Activated naive CD4-positive, alpha-beta T cell treated with anti-CD3 and anti-CD28 coated beads, Interleukin-2, amount 50 U/mL, for 24 hours (primary cell): ENCODE measurements around the gene TNK2.
"Not testable (repeated sequence)": the region's sequence is repeated elsewhere in the genome, so short reads cannot be mapped to it uniquely, and the experiment has no call there.

Experiments used
- H3K27ac Mint-ChIP-seq: one replicate; pipeline ENCODE4 v1.8.0; 2021; ENCODE audit warnings: mild to moderate bottlenecking, mixed read lengths
- H3K27me3 Mint-ChIP-seq: one replicate; pipeline ENCODE4 v1.8.0; 2021; ENCODE audit warnings: mixed read lengths
- H3K36me3 Mint-ChIP-seq: one replicate; pipeline ENCODE4 v1.8.0; 2021; ENCODE audit warnings: mixed read lengths
- H3K4me1 Mint-ChIP-seq: one replicate; pipeline ENCODE4 v1.8.0; 2021; ENCODE audit warnings: mixed read lengths
- H3K4me3 Mint-ChIP-seq: one replicate; pipeline ENCODE4 v1.8.0; 2021; ENCODE audit warnings: mild to moderate bottlenecking, mixed read lengths
- H3K9me3 Mint-ChIP-seq: one replicate; pipeline ENCODE4 v1.8.0; 2021; ENCODE audit warnings: mixed read lengths

The TNK2 gene

GRCh38 chr3:195907934-195908693 lies at the start of gene TNK2:
TNK2 (minus strand) TSS chr3:195908551; CDS start chr3:195888588, 19,963 bp downstream.
- Mint-ChIP-seq H3K27ac (peak within 1 kb of the TSS; percentile 97), H3K4me1 (peaks cover 49% of the 10 kb centered on the region), H3K9me3 (no peaks in the 10 kb centered on the region), H3K27me3 (no peaks in the 10 kb centered on the region), H3K4me3 (peak within 1 kb of the TSS; percentile 89), H3K36me3 (peaks cover 2% of the 10 kb centered on the region)

GRCh38 chr3:195956577-195956976 lies 48.2 kb upstream of the TNK2 start:
- Mint-ChIP-seq H3K4me3 (no peak overlapping the region), H3K4me1 (peaks cover 30% of the 10 kb centered on the region), H3K27ac (no peak overlapping the region), H3K27me3 (no peaks in the 10 kb centered on the region), H3K9me3 (no peaks in the 10 kb centered on the region), H3K36me3 (peaks cover 4% of the 10 kb centered on the region)

- H3K9me3 Mint-ChIP-seq, H3K36me3 Mint-ChIP-seq, H3K27me3 Mint-ChIP-seq: not testable (repeated sequence)
- peaks cover 27% of the 10 kb centered on the region for H3K4me1 Mint-ChIP-seq
- peak overlapping the region; percentile 68 for H3K27ac Mint-ChIP-seq
- H3K4me3 Mint-ChIP-seq, result peak overlapping the region; percentile 79
Measured at GRCh38 chr3:195955416-195955841, 47.1 kb upstream of the TNK2 start.

GRCh38 chr3:195954752-195955119 lies 46.4 kb upstream of the TNK2 start:
- not testable (repeated sequence) for H3K36me3 Mint-ChIP-seq, H3K9me3 Mint-ChIP-seq, H3K27me3 Mint-ChIP-seq
- peaks cover 32% of the 10 kb centered on the region for H3K4me1 Mint-ChIP-seq
- peak overlapping the region; percentile 84 for H3K4me3 Mint-ChIP-seq
- peak overlapping the region; percentile 92 for H3K27ac Mint-ChIP-seq

- peak overlapping the region; percentile 92 for H3K27ac Mint-ChIP-seq
- peaks cover 30% of the 10 kb centered on the region for H3K4me1 Mint-ChIP-seq
- H3K9me3 Mint-ChIP-seq, H3K36me3 Mint-ChIP-seq, H3K27me3 Mint-ChIP-seq: not testable (repeated sequence)
- H3K4me3 Mint-ChIP-seq, result peak overlapping the region; percentile 84
Measured at GRCh38 chr3:195954052-195954751, 45.9 kb upstream of the TNK2 start.

- peaks cover 25% of the 10 kb centered on the region for H3K4me1 Mint-ChIP-seq
- H3K9me3 Mint-ChIP-seq, H3K27ac Mint-ChIP-seq, H3K36me3 Mint-ChIP-seq, H3K27me3 Mint-ChIP-seq: not testable (repeated sequence)
- peak overlapping the region; percentile 67 for H3K4me3 Mint-ChIP-seq
Measured at GRCh38 chr3:195952590-195952989, 44.2 kb upstream of the TNK2 start.

GRCh38 chr3:195951443-195952177 lies 43.3 kb upstream of the TNK2 start:
- H3K9me3 Mint-ChIP-seq, H3K27ac Mint-ChIP-seq, H3K27me3 Mint-ChIP-seq, H3K36me3 Mint-ChIP-seq: not testable (repeated sequence)
- Mint-ChIP-seq H3K4me1 (peaks cover 25% of the 10 kb centered on the region), H3K4me3 (peak overlapping the region; percentile 49)

GRCh38 chr3:195950731-195951130 lies 42.4 kb upstream of the TNK2 start:
- not testable (repeated sequence) for H3K9me3 Mint-ChIP-seq, H3K4me3 Mint-ChIP-seq, H3K27ac Mint-ChIP-seq, H3K27me3 Mint-ChIP-seq, H3K36me3 Mint-ChIP-seq
- H3K4me1 Mint-ChIP-seq, result peaks cover 23% of the 10 kb centered on the region

GRCh38 chr3:195950164-195950563 lies 41.8 kb upstream of the TNK2 start:
- not testable (repeated sequence) for H3K27me3 Mint-ChIP-seq, H3K27ac Mint-ChIP-seq, H3K36me3 Mint-ChIP-seq, H3K4me3 Mint-ChIP-seq, H3K9me3 Mint-ChIP-seq
- H3K4me1 Mint-ChIP-seq, result peaks cover 20% of the 10 kb centered on the region

GRCh38 chr3:195946910-195947699 lies 38.8 kb upstream of the TNK2 start:
- H3K27ac Mint-ChIP-seq, H3K4me3 Mint-ChIP-seq, H3K36me3 Mint-ChIP-seq: not testable (repeated sequence)

GRCh38 chr3:195941265-195941815 lies 33.0 kb upstream of the TNK2 start:
- peaks cover 11% of the 10 kb centered on the region for H3K36me3 Mint-ChIP-seq
- not testable (repeated sequence) for H3K4me3 Mint-ChIP-seq, H3K4me1 Mint-ChIP-seq, H3K27me3 Mint-ChIP-seq, H3K27ac Mint-ChIP-seq, H3K9me3 Mint-ChIP-seq

More at GRCh38 chr3:195946910-195947699, 38.8 kb upstream of the TNK2 start:
- H3K9me3 Mint-ChIP-seq, H3K27me3 Mint-ChIP-seq: not testable (repeated sequence)
- peaks cover 23% of the 10 kb centered on the region for H3K4me1 Mint-ChIP-seq

GRCh38 chr3:195940806-195941205 lies 32.5 kb upstream of the TNK2 start:
- H3K27ac Mint-ChIP-seq, H3K27me3 Mint-ChIP-seq, H3K9me3 Mint-ChIP-seq, H3K4me1 Mint-ChIP-seq, H3K4me3 Mint-ChIP-seq: not testable (repeated sequence)
- H3K36me3 Mint-ChIP-seq, result peaks cover 11% of the 10 kb centered on the region

- H3K9me3 Mint-ChIP-seq, H3K4me1 Mint-ChIP-seq, H3K4me3 Mint-ChIP-seq, H3K27ac Mint-ChIP-seq, H3K27me3 Mint-ChIP-seq: not testable (repeated sequence)
- H3K36me3 Mint-ChIP-seq, result peaks cover 11% of the 10 kb centered on the region
Measured at GRCh38 chr3:195939526-195940470, 31.4 kb upstream of the TNK2 start.

GRCh38 chr3:195933044-195933430 lies 24.7 kb upstream of the TNK2 start:
- H3K27ac Mint-ChIP-seq, H3K36me3 Mint-ChIP-seq, H3K4me1 Mint-ChIP-seq, H3K4me3 Mint-ChIP-seq, H3K27me3 Mint-ChIP-seq, H3K9me3 Mint-ChIP-seq: not testable (repeated sequence)
